Psoas muscle (tissue), 8 donors: ENCODE results near the gene TEX26. TPM values are rescaled to one million over a fixed set of nuclear protein-coding genes. Genes with fewer than 3 reads are reported as not detected.

Source experiments
- ATAC-seq, 4 donors: fragments of 200-7000 bp; cut with Tn5 transposase; one replicate each; pipeline ENCODE4 v1.9.1; 2020; ENCODE audit warnings: moderate library complexity in 3 of 4, mild to moderate bottlenecking in 2 of 4
- DNase-seq, 2 donors: peaks; one replicate each; pipeline ENCODE4 v3.0.0-alpha.2; 2020
- H3K27ac ChIP-seq: fragments of 200-600 bp; one replicate; pipeline ENCODE4 v1.8.0; 2022
- H3K27me3 ChIP-seq, 3 donors: fragments of 200-600 bp in 1 of 3; one replicate each; pipeline versions ENCODE4 v1.6.1 to v1.8.0; 2013 to 2022; ENCODE audit warnings: low read length in 2 of 3, mild to moderate bottlenecking in 2 of 3, moderate library complexity in 1 of 3; ENCODE audit not compliant: insufficient read depth in 3 of 3
- H3K36me3 ChIP-seq, 2 donors: fragments of 200-600 bp in 1 of 2; one replicate each; pipeline versions ENCODE4 v1.6.1 to v1.8.0; 2013 to 2022; ENCODE audit warnings: low read depth in 1 of 2, mild to moderate bottlenecking in 1 of 2, moderate library complexity in 1 of 2; ENCODE audit not compliant: insufficient read depth in 1 of 2
- H3K4me1 ChIP-seq: fragments of 200-600 bp; one replicate; pipeline ENCODE4 v1.8.0; 2022
- H3K4me3 ChIP-seq: fragments of 200-600 bp; one replicate; pipeline ENCODE4 v1.8.0; 2022; ENCODE audit warnings: mild to moderate bottlenecking
- H3K9me3 ChIP-seq: fragments of 200-600 bp; one replicate; pipeline ENCODE4 v1.8.0; 2022
- WGBS, 3 donors: extraction: QIAGEN DNeasy Blood & Tissue Kit; methylation state at CpG; one replicate each; pipeline versions ENCODE4 v1.1.6 to v1.1.7; 2013; 5-methylcytosine and 5-hydroxymethylcytosine counted together
- intact Hi-C, 2 donors: fragments of 100-400 bp; cut with DNase I; formaldehyde crosslinking; loops; one replicate each; pipeline versions ENCODE4 v1.11.0 to v1.14.2; 2022
- polyA plus RNA-seq, 3 donors: library from polyadenylated mRNA; stranded (reverse); fragments of 200-250 nt; gene quantifications; one replicate each; pipeline ENCODE4 v1.2.3, GENCODE V29; 2013
- total RNA-seq, 4 donors: library from RNA; stranded (reverse); fragmentation: NEBNext Ultra II Directional in 2 of 4; extraction: Animal tissue kit (Norgen Biotek cat#: 25700) in 2 of 4; gene quantifications; one replicate each; pipeline versions ENCODE4 v1.2.1 to v1.2.4, GENCODE V29; 2021 to 2023
- TF ChIP-seq, protein P1 (sequence below): fragments of 200-600 bp; IDR thresholded peaks from one replicate; pipeline ENCODE4 v1.8.0; 2022; ENCODE audit warnings: antibody characterized with exemption
- donor health status: healthy with polysubstance abuse.
- donor health status: DM: no; HTN: no; CAD: no; lungs with moderate emphysema.
- donor health status: Bipolar disorder and iron deficiency.
- donor health status: healthy.
- donor health status: DM: yes; HTN: yes; CAD: no.
- donor health status: DM: no; HTN: no; CAD: no.
- donor health status: DM: no; HTN: no; CAD: no.
- donor health status: DM: yes; HTN: yes; CAD: no.

The TEX26 gene
- total and polyA plus RNA-seq, 7 donors: 0.04 TPM; not detected in 6

DNA sequence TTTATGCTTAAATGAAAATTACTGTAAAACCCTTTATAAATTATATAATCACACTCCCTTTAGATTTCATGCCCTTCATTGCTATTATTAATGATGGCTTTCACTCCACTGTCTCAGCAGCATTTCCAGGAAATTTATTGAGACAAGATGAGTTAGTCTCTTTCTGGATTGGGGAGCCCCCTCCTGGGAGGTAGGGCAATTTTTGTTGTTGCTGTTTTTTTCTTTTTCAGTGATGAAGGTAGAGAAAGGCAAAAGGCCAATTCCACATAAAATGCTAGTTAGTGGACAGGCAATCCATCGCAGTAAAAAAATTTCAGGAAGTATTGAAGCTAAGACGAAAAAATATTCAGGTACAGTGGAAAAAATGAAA, 80.2 kb downstream of the TEX26 start:
- Histone ChIP-seq H3K4me3 (no peak overlapping the region), H3K27me3 (peaks cover 0 to 15% (median 5%) of the 10 kb centered on the region in 3 donors), H3K36me3 (no peaks in the 10 kb centered on the region), H3K9me3 (no peaks in the 10 kb centered on the region), H3K27ac (no peak overlapping the region), H3K4me1 (no peaks in the 10 kb centered on the region)
- ATAC-seq (no peak), DNase-seq (no peak)
- WGBS, 3 donors: 69 to 77% (median 74%) methylated on average over 2 of the region's 2 CpGs
- TF ChIP-seq, protein P1, sequence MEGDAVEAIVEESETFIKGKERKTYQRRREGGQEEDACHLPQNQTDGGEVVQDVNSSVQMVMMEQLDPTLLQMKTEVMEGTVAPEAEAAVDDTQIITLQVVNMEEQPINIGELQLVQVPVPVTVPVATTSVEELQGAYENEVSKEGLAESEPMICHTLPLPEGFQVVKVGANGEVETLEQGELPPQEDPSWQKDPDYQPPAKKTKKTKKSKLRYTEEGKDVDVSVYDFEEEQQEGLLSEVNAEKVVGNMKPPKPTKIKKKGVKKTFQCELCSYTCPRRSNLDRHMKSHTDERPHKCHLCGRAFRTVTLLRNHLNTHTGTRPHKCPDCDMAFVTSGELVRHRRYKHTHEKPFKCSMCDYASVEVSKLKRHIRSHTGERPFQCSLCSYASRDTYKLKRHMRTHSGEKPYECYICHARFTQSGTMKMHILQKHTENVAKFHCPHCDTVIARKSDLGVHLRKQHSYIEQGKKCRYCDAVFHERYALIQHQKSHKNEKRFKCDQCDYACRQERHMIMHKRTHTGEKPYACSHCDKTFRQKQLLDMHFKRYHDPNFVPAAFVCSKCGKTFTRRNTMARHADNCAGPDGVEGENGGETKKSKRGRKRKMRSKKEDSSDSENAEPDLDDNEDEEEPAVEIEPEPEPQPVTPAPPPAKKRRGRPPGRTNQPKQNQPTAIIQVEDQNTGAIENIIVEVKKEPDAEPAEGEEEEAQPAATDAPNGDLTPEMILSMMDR: no peak
- intact Hi-C loops: no loop called here

DNA sequence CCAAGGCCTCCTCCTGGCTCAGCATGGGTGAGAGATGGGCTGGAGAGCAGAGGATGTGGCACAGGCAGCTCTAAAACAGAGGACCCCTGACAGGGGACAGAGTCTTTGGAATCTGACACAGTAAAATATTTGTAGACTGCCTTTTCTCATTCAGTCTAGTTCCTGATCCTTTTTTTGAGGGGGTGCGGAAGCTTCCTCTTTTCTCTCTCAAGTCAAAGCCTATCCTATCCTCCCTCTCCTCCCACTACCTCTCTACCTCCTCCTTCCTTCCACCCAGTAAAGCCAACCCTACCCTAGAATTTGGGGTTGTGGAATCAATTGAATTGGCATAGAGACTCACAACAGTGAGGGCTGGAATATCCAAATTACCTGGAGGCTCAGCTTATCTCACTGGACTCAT, 82.0 kb downstream of the TEX26 start:
- H3K27me3 ChIP-seq: peaks cover 0 to 4% (median 3%) of the 10 kb centered on the region in 3 donors
- TF ChIP-seq, protein P1: no peak
- no peaks in the 10 kb centered on the region for H3K9me3 ChIP-seq
- no peak for DNase-seq
- no peak for ATAC-seq
- H3K4me3 ChIP-seq: no peak overlapping the region
- H3K4me1 ChIP-seq: no peaks in the 10 kb centered on the region
- intact Hi-C loops: no loop called here
- H3K36me3 ChIP-seq: no peaks in the 10 kb centered on the region
- no peak overlapping the region for H3K27ac ChIP-seq
- 88 to 96% (median 89%) methylated on average over 1 of the region's 1 CpG for WGBS, 3 donors

DNA sequence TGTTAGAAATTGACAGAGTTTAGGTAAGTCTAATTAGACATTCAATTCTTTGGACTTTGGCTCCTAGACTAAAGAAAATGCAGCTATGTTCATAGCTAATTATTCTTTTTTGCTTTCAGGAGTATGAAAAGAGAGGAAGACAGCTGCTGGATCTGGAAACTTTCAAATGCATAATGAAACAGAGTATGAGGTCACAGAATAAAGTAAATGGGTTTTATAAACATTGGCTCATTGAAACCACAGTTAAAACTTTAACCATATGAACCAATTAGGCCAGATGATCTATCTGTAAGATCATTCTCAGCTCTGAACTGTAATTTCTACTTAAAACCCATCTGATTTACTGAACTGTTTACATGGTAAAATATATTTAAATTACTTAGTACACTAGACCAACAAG, 82.7 kb downstream of the TEX26 start:
- DNase-seq (no peak), ATAC-seq (no peak)
- no peak overlapping the region for H3K27ac ChIP-seq
- intact Hi-C loops: no loop called here
- H3K4me3 ChIP-seq: no peak overlapping the region
- TF ChIP-seq, protein P1: no peak
- no peaks in the 10 kb centered on the region for H3K4me1 ChIP-seq
- no peaks in the 10 kb centered on the region for H3K9me3 ChIP-seq
- no peaks in the 10 kb centered on the region for H3K36me3 ChIP-seq
- H3K27me3 ChIP-seq: peaks cover 0 to under 1% (median 0%) of the 10 kb centered on the region in 3 donors

DNA sequence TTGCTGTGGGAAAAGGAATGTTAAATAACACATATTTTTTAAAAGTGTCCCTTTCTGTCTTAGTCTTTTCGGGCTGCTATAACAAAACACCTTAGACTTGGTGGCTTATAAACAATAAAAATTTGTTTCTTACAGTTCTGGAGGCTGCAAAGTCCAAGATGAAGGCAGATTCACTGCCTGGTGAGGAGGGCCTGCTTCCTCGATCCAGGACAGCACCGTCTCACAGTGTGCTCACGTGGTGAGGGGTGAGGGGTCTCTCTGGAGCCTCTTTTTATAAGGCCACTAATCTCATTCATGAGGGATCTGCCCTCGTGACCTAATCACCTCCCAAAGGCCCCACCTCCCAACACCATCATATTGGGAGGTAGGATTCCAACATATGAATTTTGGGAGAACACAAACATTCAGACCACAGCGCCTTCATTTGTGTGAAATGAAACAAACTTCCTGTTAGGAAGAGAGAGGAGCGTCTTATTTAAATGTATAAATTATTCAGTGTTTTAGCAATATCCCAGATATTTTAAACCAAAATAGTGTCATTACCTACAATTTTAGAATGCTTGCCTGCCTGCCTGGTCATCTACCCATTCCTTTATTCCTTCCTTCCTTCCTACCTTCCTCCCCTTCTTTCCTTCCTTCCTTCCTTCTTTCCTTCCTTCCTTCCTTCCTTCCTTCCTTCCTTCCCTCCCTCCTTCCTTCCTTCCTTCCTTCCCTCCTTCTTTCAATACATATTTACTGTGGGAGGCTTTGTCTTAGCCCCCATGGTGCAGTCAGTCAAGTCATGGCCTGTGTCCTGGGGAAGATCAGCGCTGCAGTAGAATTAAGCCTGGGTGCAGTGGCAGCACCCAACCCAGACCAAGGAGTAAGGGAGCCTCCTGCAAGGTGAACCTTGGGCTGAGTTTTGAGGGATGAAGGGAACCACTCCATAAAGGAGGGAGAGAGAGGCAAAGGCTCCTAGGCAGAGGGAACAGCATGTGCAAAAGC, 84.2 kb downstream of the TEX26 start:
- no peaks in the 10 kb centered on the region for H3K27me3 ChIP-seq
- no peaks in the 10 kb centered on the region for H3K36me3 ChIP-seq
- no peak overlapping the region for H3K27ac ChIP-seq
- DNase-seq (no peak), ATAC-seq (no peak)
- H3K9me3 ChIP-seq: no peaks in the 10 kb centered on the region
- intact Hi-C loops: no loop called here
- no peak overlapping the region for H3K4me3 ChIP-seq
- TF ChIP-seq, protein P1: no peak
- H3K4me1 ChIP-seq: no peaks in the 10 kb centered on the region
- WGBS, 3 donors: 88 to 92% (median 90%) methylated on average over 8 of the region's 8 CpGs
